NCI-H146 (cell line): ENCODE results near the gene ELK1.
"Not testable (repeated sequence)": the region's sequence is repeated elsewhere in the genome, so short reads cannot be mapped to it uniquely, and the experiment has no call there.

Source experiments
- DNase-seq: peaks from one replicate; lab custom pipeline; 2025; lab: John Stamatoyannopoulos, UW

Gene ELK1

DNA sequence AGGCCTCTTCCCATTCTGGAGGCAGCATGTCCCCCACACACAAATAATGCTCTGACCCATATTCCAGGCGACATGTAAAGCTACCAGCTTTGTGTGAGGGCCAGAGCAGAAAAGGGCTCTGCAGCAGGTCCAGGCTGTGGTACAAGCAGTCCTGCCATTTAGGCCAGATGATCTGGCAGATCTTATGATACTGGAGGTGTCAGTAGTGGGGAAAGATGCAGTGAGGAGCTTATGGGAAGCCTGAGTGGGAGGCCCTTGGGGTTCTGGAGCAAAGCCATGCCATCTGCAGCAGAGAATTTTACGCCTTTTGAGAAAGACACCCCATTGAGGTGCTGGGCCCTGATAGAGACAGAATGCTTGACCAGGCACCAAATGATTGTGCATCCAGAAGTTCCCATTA lies 38.4 kb downstream of the ELK1 start:
- DNase-seq = no peak

DNA sequence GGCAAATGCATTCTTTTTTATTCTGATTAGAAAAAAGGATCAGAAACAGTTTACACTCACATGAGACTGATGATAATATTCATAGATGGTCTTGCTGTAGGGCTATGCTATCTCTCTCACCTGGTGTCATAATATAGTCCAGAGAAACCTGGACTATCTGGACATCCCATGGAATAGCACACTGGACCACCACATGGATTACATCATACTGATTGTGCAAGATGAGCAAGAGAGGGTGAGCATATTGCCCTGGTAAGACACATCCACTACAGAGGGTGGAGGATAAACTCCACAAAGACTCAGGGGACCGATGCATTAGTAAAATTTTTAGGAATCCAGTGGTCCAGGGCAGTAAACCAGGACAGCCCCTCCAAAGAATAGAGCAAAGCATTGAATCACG lies 38.9 kb downstream of the ELK1 start:
- DNase-seq = no peak

DNA sequence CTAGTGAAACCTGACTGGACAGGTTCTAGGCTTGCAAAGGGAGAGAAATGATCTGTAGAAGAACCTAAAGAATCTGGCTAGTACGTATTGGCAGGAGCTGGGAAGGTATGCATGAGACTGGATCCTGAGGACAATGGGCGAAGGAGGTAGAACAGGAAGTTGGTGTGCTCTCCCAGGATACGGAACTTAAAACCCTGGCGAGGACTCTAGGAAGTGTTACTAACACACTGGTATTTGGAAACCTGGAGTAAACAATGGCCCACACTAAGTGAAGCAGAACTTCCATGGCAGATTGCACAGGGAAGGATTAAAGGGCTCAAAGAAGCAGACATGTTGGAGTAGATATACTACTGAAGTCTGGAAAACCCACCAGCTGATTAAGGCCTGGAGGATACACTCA lies 39.9 kb downstream of the ELK1 start:
- DNase-seq = no peak

DNA sequence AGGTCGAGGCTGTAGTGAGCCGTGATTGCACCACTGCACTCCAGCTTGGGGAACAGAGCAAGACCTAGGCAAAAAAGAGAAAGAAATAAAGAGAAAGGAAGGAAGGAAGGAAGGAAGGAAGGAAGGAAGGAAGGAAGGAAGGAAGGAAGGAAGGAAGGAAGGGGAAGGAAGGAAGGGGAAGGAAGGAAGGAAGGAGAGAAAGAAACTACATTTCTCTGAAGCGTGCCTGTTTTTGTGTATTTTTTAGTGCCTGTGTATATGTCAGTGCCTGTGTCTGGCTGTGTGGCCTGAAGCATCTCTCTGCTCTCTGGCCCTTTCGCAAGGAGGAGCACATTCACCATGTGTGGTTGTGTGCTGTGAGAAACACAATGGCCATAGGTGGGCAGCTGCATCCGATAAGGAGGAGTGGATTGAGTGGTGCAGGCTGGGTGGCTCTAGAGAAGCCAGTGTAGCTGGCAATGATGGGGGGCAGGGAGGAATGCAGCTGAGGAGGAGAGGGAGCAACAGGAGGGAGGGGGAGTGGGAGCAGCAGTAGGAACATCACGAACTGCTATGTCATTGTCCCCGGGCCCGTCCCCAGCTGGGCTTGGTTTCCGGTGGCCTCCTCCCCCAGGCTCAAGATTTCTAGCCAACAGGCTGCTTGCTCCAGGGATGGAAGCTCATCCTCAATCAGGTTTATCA lies 42.1 kb downstream of the ELK1 start:
- no peak for DNase-seq

DNA sequence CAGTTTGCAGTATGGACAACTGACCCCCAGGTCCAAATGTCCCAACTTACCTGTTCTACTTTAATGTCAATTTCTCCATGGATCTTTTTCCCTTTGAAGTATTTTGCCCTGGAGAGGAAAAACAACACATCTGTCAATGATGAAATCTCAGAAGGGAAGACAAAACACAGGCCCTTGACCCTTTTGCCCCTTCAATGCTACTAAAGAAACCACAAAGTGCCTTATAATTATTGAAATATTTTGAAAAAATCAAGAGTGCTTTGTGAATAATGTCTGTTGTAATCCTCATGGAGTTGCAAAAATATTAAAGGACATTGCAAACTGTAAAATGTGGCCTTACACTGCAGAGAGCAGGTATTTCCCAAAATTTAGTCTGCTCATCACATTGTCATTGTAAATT lies 43.3 kb downstream of the ELK1 start:
- no peak for DNase-seq

DNA sequence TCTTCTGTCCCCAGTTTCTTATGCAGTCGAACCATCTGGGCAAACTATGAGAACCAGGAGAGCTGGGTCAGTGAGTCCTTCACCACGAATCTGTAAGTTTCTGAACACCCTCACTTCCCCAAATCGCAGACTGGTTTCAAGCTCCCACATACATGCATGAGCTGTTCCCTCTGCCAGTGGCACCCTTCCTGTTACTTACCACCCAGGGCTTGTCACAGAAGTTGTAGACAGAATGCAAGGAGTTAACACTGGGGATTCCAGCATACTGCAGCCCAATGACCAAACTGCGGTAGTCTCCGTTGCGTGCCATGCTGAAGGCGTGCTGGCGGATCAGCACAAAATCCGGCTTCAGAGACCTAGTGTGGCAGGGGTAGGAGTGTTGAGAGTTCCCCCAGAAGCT lies 45.3 kb downstream of the ELK1 start:
- no peak for DNase-seq

DNA sequence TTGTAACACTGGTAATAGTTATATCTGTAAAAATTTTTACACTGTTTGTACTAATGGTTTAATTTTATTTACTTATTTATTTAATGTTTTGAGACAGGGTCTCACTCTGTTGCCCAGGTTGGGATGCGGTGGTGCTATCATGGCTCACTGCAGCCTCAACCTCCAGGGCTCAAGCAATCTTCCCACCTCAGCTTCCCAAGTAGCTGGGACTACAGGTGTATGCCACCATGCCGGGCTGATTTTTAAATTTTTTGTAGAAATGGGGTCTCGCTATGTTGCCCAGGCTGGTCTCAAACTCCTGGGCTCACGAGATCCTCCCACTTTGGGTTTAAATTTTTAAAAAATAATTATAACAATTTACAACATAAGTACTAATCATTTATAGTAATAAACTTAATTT lies 47.2 kb downstream of the ELK1 start:
- not testable (repeated sequence) for DNase-seq

DNA sequence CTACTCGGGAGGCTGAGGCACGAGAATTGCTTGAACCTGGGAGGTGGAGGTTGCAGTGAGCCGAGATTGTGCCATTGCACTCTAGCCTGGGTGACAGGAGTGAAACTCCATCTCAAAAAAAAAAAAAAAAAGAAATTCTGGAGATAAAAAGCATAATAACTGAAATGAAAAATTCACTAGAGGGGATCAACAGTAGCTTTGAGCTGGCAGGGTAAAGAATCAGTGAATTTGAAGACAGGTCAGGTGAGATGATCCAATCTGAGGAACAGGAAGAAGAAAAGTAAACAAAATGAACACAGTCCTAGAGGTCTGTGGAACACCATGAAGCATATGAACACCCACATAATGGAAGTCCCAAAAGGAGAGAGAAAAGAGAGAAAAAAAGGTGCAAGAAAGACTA lies 53.1 kb downstream of the ELK1 start:
- no peak for DNase-seq

DNA sequence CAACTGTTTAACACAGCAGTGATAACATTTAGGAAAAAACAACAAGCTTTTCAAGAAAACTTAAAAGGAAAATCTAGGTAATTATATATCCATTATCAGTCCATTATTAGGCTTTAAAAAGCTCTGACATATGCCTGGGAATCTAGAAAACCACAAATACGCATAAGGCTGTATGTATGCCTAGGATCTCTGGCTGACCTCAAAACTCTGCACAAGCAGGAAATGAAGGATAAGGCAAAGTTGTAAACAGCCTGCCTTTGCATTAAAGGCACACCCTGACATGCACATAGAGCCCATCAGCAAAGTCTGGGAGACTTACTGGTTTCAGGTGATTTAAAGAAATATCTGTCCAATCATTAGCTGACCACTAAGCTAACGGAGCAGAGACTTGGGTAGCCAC lies 54.1 kb downstream of the ELK1 start:
- DNase-seq = no peak

DNA sequence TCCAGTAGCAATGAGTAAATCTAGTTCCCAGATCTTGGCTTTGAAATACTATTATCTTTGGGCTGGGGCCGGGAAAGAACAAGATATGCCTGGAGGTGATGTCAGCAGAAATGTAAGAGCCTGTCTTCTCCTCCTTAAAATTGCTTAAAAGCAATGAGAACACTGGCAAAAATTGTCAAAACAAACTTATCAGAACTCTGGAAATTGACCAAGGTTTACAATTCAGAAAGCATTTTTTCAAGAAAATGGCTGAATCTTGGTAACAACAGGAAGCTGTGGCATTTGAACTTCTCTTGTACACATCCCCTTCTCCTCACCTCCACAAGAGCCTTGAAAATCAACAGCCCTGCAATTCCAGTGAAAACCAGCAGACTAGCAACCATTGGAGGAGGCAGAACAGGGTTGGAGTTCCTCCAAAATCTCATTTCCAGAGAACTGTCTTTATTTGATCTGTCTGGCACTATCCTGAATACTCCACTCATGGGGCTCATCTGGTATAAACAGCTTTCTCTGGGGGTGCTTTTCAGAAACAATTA lies 54.6 kb downstream of the ELK1 start:
- no peak for DNase-seq

DNA sequence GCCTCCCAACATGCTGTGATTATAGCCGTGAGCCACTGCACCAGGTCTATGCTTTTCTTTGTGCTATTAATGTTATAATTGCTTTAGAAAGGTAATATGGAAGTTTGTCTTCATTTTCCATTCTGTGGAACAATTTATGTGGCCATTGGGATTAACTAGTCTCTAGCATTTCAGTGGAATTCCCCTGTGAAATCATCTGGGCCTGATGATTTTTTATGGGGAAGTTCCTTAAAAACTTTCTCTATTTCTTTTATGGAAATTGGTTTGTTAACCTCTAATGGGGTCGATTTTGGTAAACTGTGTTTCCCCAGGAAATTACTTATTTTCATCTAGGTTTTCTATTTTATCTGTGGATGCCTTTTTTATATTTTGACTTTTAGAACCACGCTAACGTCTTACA lies 56.8 kb downstream of the ELK1 start:
- DNase-seq = no peak

DNA sequence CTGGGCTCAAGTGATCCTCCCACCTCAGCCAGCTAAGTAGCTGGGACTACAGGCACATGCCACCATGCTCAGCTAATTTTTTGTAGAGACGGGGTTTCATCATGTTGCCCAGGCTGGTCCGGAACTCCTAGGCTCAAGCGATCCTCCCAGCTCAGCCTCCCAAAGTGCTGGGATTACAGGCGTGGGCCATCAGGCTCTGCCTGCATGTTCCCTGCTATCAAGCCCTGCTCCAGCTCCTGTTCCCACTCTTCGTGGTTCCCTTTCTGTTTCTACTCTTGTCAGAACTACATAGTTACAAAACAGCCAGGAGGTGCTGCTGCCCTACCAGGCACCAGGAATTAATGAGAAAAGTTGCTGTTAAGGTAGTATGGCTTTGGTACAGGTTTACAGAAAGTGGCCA lies 59.4 kb downstream of the ELK1 start:
- DNase-seq = no peak

DNA sequence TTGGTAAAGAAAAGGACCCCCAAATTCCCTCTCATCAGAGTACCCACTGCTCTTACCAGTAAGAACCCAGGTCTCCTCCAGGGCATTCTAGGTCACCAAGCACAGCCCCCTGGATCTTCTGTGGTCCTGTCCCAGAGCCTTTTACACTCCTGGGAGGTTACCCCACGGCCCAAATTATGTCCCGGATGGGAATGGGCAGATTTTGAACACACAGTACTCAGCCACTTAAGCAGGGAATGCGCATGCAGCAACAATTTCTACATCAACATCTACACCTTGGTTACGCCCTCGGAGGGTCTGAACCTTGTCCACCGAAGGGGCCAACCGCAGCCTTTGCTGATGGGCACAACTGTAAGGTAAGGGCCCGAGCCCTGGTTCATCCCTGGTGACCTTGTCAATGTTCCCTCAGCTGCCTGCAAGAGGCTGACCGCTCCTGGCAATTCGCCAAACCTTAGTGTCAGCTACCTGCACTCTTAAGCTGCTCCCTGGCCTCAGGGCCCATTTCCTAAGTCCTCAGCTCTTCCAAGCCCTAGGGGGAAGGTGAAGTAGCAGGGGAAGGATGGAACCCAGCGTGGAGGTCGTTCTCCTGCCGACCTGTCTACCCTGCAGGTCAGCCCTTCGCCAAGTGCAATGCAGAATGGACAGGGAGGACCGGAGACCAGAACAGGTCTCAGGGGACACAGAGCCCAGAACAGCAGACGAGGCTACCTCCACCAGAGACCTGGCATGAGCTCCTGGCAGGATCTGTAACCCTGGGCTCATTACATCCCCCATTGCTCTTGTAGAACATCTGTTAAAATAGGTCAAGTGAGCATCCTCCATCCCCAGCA lies 62.2 kb downstream of the ELK1 start:
- DNase-seq = no peak

DNA sequence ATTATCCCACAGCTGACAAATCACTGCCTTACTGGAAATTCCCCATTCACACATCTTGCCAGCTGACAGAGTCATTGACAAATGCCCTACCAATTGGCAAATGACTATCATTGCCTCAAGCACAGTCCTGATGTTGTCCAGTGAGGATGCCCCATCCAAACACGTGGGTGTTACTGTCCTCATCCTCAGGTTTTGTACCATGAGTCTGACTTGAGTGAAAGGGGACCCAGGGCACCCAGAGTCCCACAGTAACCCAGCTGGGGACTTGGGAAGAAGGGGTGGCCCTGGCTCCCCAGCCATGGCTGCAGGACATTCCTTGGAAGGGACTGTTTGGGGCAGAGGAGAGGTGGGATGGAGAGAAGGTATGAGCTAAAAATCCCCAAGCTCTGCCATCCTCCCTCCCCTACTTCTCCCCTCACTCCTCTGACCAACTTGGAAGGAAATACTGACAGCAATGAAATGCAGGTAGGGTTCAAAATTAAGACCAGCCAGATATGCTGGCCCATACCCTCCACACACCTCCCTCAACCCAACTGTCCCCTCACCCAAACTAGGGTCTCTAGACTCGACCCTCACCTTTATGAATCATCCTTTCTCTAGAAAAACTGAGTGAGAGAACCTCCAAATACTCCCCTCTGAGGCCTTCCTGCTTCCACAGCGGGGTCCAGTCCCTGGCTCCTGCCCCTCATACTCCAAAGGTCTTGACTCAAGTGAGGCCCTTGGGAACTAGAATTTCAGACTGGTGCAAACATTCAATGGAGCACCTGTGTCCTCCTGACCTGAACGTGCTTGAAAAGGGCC lies 63.1 kb downstream of the ELK1 start:
- no peak for DNase-seq

DNA sequence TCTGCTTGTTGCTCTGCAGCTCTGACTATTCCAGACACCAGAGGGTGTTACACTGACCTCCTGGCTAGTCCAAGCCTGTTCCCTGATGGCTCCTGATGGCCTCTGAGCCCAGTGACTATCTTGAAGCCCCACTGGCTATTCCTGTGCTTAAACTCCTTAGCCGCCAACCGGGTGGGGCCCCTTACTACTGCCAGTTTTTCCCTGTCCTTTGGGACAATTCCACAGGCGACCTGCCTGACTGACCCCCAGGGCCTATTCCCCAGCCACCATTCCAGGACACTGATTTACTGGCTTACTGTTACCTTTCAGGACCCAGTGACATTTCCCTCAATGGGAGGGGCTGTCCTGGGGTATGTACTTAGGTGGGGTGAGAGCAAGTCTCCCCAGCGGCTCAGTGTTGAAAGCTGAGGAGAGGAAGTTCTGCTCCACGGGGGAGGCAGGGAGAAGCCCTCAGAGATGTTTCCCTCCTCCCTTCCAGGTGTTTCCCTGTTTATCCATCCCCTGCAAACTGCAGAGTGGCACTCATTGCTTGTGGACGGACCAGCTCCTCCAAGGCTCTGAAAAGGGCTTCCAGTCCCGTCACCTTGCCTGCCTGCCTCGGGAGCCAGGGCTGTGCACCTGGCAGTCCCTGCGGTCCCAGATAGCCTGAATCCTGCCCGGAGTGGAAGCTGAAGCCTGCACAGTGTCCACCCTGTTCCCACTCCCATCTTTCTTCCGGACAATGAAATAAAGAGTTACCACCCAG lies 64.1 kb downstream of the ELK1 start:
- DNase-seq = no peak
